ENCODE data around the gene SAFB2.

The SAFB2 gene

GRCh38 chr19:5537870-5538269, 84.7 kb downstream of the SAFB2 start:
- DNase-seq = no peak

Data from 8988T (cell line).